Adipocyte (in vitro differentiated cells): Measurements from ENCODE around the gene ADAMTS2.

ENCODE experiments used
- DNase-seq: peaks from one replicate; pipeline ENCODE4 v3.0.0-alpha.2; 2015; ENCODE audit warnings: low read depth
- H3K27me3 ChIP-seq: replicated peaks from 2 replicates; pipeline ENCODE4 v1.7.0; 2013; ENCODE audit warnings: mild to moderate bottlenecking, low read length, moderate library complexity; ENCODE audit not compliant: control insufficient read depth, insufficient read depth
- H3K36me3 ChIP-seq: 2 replicates; pipeline ENCODE4 v1.7.0; 2013; ENCODE audit warnings: low read length, mild to moderate bottlenecking, moderate library complexity; ENCODE audit not compliant: control insufficient read depth, insufficient read depth, severe bottlenecking
- H3K4me1 ChIP-seq: 2 replicates; pipeline ENCODE4 v1.7.0; 2013; ENCODE audit warnings: mild to moderate bottlenecking, low read length, moderate library complexity; ENCODE audit not compliant: control insufficient read depth, insufficient read depth
- H3K4me3 ChIP-seq: 2 replicates; pipeline ENCODE4 v1.7.0; 2013; ENCODE audit warnings: mild to moderate bottlenecking, low read length, moderate library complexity
- H3K9ac ChIP-seq: 2 replicates; pipeline ENCODE4 v1.7.0; 2013; ENCODE audit warnings: mild to moderate bottlenecking, low read length, moderate library complexity
- H3K9me3 ChIP-seq: 2 replicates; pipeline ENCODE4 v1.7.0; 2013; ENCODE audit warnings: mild to moderate bottlenecking, low read length, moderate library complexity; ENCODE audit not compliant: control insufficient read depth

ADAMTS2 gene

DNA sequence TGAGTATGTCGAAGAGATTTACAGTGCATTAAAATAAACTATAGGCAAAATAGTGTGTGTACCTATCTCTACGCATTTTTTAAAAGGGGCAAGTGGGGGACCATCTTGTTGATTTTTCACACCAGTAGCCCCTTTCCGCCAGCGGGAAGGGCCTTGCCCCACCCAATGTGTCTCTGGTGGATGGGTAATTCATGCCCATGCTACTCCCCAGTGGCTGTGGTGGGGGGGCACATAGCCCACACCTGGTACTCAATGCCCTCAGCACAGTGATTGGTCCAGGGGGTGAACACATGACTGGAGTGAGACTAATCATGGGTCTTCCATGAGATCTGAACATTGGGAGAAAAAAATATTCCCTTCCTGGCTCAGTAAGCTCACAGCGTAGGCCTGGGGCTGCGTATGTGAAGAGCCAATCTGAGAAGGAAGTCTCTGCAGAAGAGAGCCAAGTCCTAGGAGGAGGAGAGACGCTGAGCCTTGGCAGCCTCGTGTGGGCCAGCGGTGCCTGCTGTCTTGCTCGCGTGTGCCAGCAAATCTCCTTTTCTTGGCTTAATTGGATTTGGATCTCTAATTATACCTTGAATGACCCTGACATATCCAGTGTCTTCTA is 103.4 kb downstream of the ADAMTS2 start:
- DNase-seq = no peak
- H3K9me3 ChIP-seq = no peaks in the 10 kb centered on the region
- no peak overlapping the region for H3K4me3 ChIP-seq
- H3K9ac ChIP-seq = peak overlapping the region; percentile 31
- no peaks in the 10 kb centered on the region for H3K27me3 ChIP-seq
- peaks cover 56% of the 10 kb centered on the region for H3K4me1 ChIP-seq
- peaks cover 28% of the 10 kb centered on the region for H3K36me3 ChIP-seq

GRCh38 chr5:179241175-179241574 is 104.1 kb downstream of the ADAMTS2 start:
- no peak for DNase-seq
- Histone ChIP-seq H3K4me3 (no peak overlapping the region), H3K9ac (peak overlapping the region; percentile 31), H3K9me3 (no peaks in the 10 kb centered on the region), H3K4me1 (peaks cover 56% of the 10 kb centered on the region), H3K36me3 (peaks cover 32% of the 10 kb centered on the region), H3K27me3 (no peaks in the 10 kb centered on the region)

- Histone ChIP-seq H3K36me3 (peaks cover 32% of the 10 kb centered on the region), H3K4me3 (no peak overlapping the region), H3K27me3 (no peaks in the 10 kb centered on the region), H3K4me1 (peaks cover 56% of the 10 kb centered on the region), H3K9me3 (no peaks in the 10 kb centered on the region), H3K9ac (no peak overlapping the region)
- DNase-seq = no peak
Measured at GRCh38 chr5:179240561-179240960, 104.7 kb downstream of the ADAMTS2 start.

- Histone ChIP-seq H3K9me3 (no peaks in the 10 kb centered on the region), H3K9ac (no peak overlapping the region), H3K36me3 (peaks cover 32% of the 10 kb centered on the region), H3K4me3 (no peak overlapping the region), H3K27me3 (no peaks in the 10 kb centered on the region), H3K4me1 (peaks cover 50% of the 10 kb centered on the region)
- DNase-seq = no peak
Measured at GRCh38 chr5:179239256-179240135, 105.8 kb downstream of the ADAMTS2 start.

DNA sequence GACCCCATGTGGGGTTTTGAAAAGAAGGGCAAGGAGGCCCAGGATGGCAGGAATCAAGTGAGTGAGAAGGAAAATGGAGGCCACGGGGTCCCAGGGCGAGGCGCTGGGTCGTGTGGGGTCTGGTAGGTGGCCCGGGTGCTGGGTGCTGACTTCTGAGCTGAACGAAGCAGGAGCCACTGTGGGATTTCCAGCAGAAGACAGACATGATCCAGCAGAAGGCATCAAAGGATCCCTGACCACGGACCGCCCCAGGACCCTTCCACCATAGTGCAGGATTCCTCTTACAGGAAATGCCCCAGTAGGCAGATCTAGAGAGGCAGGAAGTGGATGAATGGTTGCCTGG is 106.7 kb downstream of the ADAMTS2 start:
- H3K36me3 ChIP-seq = peaks cover 32% of the 10 kb centered on the region
- H3K9me3 ChIP-seq = no peaks in the 10 kb centered on the region
- DNase-seq = no peak
- no peak overlapping the region for H3K9ac ChIP-seq
- no peak overlapping the region for H3K4me3 ChIP-seq
- H3K4me1 ChIP-seq = peaks cover 41% of the 10 kb centered on the region
- H3K27me3 ChIP-seq = no peaks in the 10 kb centered on the region

- no peak for DNase-seq
- no peaks in the 10 kb centered on the region for H3K27me3 ChIP-seq
- H3K9ac ChIP-seq = no peak overlapping the region
- H3K4me3 ChIP-seq = no peak overlapping the region
- H3K36me3 ChIP-seq = peaks cover 33% of the 10 kb centered on the region
- no peaks in the 10 kb centered on the region for H3K9me3 ChIP-seq
- peaks cover 35% of the 10 kb centered on the region for H3K4me1 ChIP-seq
Measured at GRCh38 chr5:179237770-179238627, 107.3 kb downstream of the ADAMTS2 start.

DNA sequence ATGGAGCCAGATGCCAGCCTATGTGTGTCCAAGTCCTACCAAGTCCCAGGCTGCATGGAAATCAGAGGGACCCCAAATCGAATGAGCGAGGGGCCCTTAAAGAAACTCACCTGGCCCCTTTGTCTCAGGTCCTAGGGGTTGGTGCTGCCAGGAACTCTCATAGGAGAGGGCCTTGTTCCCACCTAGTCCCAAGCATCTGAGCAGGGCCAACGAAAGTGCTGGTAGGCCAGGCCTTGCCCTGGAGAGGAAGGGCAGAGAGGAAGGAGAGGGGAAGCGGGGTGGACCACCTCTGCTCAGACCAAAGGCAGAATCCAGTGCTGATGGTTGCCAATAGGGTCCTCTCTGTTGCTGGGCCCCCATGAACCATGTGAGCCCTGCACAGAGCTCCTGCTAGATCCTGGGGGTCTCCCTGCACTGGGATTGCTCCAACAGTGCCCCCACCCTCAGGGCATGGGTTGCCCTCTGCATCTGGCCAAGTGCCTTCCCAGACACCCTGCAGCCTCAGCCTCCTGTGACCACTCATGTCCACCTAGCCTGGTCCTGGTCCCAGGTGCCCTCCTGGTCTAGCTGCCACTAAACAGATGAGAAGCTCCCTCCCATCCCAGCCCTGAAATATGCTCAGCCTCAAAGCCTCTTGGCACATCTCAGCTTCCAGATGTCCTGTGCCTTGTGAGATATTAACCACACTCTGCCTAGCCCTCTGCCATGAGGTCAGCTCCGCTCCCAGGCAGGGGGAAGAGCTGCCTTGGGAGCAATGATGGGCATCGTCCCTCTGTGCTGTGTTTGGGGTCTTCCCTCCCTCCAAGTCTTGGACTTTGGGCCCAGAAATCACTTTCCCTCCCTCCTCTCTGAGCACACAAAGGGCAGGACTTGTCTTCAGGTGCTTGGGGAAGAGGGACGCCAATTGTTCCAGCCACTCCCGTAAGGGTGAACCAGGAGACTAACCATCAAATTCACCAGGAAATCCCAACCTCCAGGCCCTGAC is 109.6 kb downstream of the ADAMTS2 start:
- H3K9me3 ChIP-seq = no peaks in the 10 kb centered on the region
- no peak overlapping the region for H3K9ac ChIP-seq
- H3K27me3 ChIP-seq = no peaks in the 10 kb centered on the region
- peaks cover 12% of the 10 kb centered on the region for H3K4me1 ChIP-seq
- H3K4me3 ChIP-seq = no peak overlapping the region
- peaks cover 52% of the 10 kb centered on the region for H3K36me3 ChIP-seq
- DNase-seq = no peak

DNA sequence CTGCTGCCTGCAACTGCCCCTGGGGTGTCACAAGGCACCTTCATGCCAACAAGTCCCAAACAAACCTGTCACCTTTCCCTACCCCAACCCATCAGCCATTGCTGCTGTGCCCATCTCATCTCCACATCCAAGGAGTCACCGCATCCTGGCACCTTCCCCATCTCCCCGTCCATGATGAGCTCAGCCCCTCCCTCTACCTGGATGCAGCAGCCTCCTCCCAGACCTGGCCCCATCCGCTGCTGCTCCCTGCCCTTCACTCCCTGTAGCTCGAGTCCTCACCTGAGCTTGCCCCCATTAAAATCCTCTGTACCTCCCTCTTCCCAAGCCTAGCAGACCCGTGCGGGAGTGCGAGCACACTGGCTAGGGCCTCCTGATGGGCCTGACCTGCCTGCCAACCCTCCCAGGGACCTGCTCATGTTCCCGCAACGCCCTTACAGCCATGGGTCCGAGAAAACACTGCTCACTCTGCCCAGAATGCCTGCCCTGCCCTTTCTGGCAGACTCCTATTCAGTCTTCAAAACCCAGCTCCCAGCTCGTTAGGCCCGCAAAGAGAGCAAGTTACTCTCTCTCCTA is 110.6 kb downstream of the ADAMTS2 start:
- no peaks in the 10 kb centered on the region for H3K27me3 ChIP-seq
- DNase-seq = no peak
- H3K9ac ChIP-seq = no peak overlapping the region
- peaks cover 53% of the 10 kb centered on the region for H3K36me3 ChIP-seq
- H3K9me3 ChIP-seq = no peaks in the 10 kb centered on the region
- H3K4me1 ChIP-seq = peaks cover 2% of the 10 kb centered on the region
- no peak overlapping the region for H3K4me3 ChIP-seq

GRCh38 chr5:179233909-179234562 is 111.2 kb downstream of the ADAMTS2 start:
- Histone ChIP-seq H3K4me1 (no peaks in the 10 kb centered on the region), H3K4me3 (no peak overlapping the region), H3K27me3 (no peaks in the 10 kb centered on the region), H3K36me3 (peaks cover 47% of the 10 kb centered on the region), H3K9me3 (no peaks in the 10 kb centered on the region), H3K9ac (no peak overlapping the region)
- no peak for DNase-seq
